ENCODE results near the gene SIK1. TPM values are rescaled to one million over a fixed set of nuclear protein-coding genes. Genes with fewer than 3 reads are reported as not detected.

The SIK1 gene
- polyA plus RNA-seq, 2 of the 4 experiments (the other 2 are of a cell fraction): 12.2 to 74.0 TPM

DNA sequence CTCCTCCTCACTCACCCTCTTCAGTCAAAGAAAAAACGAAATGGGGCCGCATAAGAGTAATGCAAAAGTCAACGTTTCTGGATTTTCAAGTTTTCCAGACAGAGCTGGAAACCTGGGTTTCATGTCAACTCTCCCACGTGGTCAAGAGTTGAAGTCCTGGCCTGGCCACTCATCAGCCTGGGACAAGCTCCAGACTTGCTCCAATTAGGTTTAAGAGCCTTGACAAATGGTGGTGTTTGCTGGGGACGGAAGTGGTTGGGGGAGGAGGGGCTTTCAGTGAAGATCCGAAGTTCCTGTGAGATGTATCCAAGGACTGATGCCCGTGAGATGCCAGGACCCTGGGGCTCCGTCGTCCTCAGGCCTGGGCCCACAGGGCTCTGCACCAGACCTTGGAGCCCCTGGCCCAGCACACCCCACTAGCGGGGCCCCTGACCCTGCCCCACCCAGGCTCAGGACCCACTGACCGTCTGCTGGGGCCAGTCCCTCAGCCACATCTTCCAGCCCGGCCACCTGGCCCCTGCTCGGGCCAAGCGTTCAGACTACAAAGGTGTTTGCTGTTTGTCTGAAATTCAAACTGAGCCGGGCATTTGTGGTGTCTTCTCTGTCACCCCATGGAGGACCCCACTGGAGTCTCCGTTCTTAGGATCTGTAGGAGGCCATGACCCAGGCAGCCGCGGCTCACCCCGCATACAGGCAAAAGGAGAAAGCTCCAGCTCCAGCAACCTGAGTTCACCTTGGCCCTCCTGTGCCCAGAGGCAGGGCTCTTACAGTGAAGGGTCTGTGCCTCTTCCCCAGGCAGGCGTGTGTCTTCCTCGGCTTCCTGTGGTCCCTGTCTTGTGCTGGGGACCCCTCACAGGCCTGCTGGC lies 53.3 kb downstream of the SIK1 start (continued):
- TF ChIP-seq, protein P1, sequence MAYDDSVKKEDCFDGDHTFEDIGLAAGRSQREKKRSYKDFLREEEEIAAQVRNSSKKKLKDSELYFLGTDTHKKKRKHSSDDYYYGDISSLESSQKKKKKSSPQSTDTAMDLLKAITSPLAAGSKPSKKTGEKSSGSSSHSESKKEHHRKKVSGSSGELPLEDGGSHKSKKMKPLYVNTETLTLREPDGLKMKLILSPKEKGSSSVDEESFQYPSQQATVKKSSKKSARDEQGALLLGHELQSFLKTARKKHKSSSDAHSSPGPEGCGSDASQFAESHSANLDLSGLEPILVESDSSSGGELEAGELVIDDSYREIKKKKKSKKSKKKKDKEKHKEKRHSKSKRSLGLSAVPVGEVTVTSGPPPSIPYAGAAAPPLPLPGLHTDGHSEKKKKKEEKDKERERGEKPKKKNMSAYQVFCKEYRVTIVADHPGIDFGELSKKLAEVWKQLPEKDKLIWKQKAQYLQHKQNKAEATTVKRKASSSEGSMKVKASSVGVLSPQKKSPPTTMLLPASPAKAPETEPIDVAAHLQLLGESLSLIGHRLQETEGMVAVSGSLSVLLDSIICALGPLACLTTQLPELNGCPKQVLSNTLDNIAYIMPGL (CRISPR knock-in tag; IDR thresholded peaks at IDR 0.05; ENCODE audit: borderline replicate concordance): no peak
- TF ChIP-seq FOXS1 (CRISPR knock-in tag; IDR thresholded peaks at IDR 0.05) (no peak), CHD2 (IDR thresholded peaks at IDR 0.05; ENCODE audit: low read length, partially characterized antibody) (no peak), ZFP36 (IDR thresholded peaks at IDR 0.05; ENCODE audit: borderline replicate concordance, partially characterized antibody) (no peak), NFE2L2 (conservative IDR thresholded peaks at IDR 0.05; ENCODE audit: low read length) (no peak), FOSB (CRISPR knock-in tag; IDR thresholded peaks at IDR 0.05) (no peak)

DNA sequence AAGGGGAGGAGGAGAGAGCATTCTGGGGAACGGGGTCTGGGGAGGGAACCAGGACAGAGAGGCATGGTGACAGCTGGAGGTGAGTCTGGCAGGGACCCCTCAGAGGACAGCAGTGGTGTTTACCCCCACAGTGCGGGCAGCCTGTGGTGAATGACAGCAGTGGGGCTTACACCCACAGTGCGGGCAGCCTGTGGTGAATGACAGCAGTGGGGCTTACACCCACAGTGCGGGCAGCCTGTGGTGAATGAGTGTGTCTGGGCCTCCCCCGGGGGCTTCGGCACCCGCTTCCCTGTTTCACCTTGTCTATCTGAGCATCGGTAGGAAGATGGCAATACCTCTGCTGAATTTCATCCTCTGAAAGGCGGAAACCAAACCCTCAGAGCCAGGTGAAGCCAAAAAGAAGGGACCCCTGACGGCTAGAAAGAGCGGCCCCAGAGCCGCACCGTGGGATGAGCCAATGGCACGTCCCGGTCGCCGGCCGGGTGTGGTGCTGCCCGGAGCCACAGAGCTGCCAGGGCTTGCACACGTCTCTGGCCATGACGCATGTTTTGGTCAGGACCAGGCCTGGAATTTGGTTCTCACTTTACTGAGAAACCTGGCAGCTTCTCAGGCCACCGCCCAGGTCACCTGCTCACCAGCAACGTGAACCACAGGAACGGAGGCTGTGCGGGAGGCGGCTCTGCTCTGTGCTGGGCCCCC lies 54.1 kb downstream of the SIK1 start:
- peaks cover 13% of the 10 kb centered on the region for H3K4me1 ChIP-seq
- TF ChIP-seq RARB (CRISPR knock-in tag; IDR thresholded peaks at IDR 0.05) (no peak), CBX2 (IDR thresholded peaks at IDR 0.05; ENCODE audit: borderline replicate concordance, low read depth) (no peak), EHF (CRISPR knock-in tag; IDR thresholded peaks at IDR 0.05) (no peak)
- H3K9me3 ChIP-seq: no peaks in the 10 kb centered on the region
- POLR2A ChIA-PET: no interaction called here
- DNase-seq (ENCODE audit: low read depth in 1 of 2, low spot score in 1 of 2) (no peak), FAIRE-seq (no peak), ATAC-seq (no peak)
- H3K4me2 ChIP-seq: no peak overlapping the region
- CTCF ChIA-PET: no interaction called here
- 90% methylated on average over 18 of the region's 26 CpGs for WGBS (ENCODE audit: missing lambda C conversion rate)
- no peak overlapping the region for H3K4me3 ChIP-seq
- no peak overlapping the region for H3K27ac ChIP-seq

DNA sequence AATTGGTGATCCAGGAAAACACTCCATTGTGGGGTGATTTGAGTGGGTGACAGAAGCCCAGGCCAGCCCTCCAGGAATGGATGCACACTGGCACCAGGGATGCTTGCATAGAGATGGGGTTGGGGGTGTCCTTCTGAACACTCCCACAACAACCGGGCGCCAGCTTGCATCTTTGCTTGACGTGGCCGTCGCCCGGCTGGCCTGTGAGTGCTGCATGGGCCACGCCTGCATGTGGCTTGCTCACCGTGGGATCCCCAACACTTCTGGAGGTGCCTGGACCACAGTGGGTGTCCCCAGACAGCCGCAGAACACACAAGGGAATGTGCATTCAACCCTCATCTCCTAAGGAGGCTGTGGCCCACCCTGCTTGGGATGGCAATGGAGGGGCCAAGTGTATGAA lies 55.1 kb downstream of the SIK1 start:
- no peak overlapping the region for H3K27ac ChIP-seq
- no peak overlapping the region for H3K4me3 ChIP-seq
- FAIRE-seq (no peak), ATAC-seq (no peak), DNase-seq (ENCODE audit: low read depth in 1 of 2, low spot score in 1 of 2) (no peak)
- no peak for TF ChIP-seq KDM5A (IDR thresholded peaks at IDR 0.05)
- TF ChIP-seq, protein P2, sequence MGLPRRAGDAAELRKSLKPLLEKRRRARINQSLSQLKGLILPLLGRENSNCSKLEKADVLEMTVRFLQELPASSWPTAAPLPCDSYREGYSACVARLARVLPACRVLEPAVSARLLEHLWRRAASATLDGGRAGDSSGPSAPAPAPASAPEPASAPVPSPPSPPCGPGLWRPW (IDR thresholded peaks at IDR 0.05): no peak
- no peak for TF ChIP-seq HEYL (CRISPR knock-in tag; IDR thresholded peaks at IDR 0.05)
- TF ChIP-seq, protein P1 (CRISPR knock-in tag; IDR thresholded peaks at IDR 0.05; ENCODE audit: borderline replicate concordance): no peak
- TF ChIP-seq SMC3 (IDR thresholded peaks at IDR 0.05): no peak
- TF ChIP-seq RARB (CRISPR knock-in tag; IDR thresholded peaks at IDR 0.05): no peak
- TF ChIP-seq JUN (IDR thresholded peaks at IDR 0.05): no peak
- TF ChIP-seq FOSL2 (IDR thresholded peaks at IDR 0.05): no peak
- TF ChIP-seq FOSL2 (CRISPR knock-in tag; IDR thresholded peaks at IDR 0.05): no peak
- TF ChIP-seq EP300 (IDR thresholded peaks at IDR 0.05): no peak
- TF ChIP-seq CHD4 (IDR thresholded peaks at IDR 0.05; ENCODE audit: borderline replicate concordance): no peak
- TF ChIP-seq BHLHE40 (IDR thresholded peaks at IDR 0.05; ENCODE audit: low read depth, low read length): no peak
- no peak for TF ChIP-seq JUNB (IDR thresholded peaks at IDR 0.05)
- TF ChIP-seq, protein P3, sequence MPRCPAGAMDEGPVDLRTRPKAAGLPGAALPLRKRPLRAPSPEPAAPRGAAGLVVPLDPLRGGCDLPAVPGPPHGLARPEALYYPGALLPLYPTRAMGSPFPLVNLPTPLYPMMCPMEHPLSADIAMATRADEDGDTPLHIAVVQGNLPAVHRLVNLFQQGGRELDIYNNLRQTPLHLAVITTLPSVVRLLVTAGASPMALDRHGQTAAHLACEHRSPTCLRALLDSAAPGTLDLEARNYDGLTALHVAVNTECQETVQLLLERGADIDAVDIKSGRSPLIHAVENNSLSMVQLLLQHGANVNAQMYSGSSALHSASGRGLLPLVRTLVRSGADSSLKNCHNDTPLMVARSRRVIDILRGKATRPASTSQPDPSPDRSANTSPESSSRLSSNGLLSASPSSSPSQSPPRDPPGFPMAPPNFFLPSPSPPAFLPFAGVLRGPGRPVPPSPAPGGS (IDR thresholded peaks at IDR 0.05): no peak
- TF ChIP-seq FOSB (CRISPR knock-in tag; IDR thresholded peaks at IDR 0.05): no peak
- CTCF ChIA-PET: no interaction called here
- WGBS (ENCODE audit: missing lambda C conversion rate): 97% methylated on average over 9 of the region's 9 CpGs
- no peaks in the 10 kb centered on the region for H3K9me3 ChIP-seq
- peaks cover 13% of the 10 kb centered on the region for H3K4me1 ChIP-seq
- POLR2A ChIA-PET: no interaction called here
- H3K4me2 ChIP-seq: no peak overlapping the region

Measured in A549 (cell line).